SU-DHL-6 (cell line): ENCODE measurements around the gene IFT20.

Source experiments
- EZH2phosphoT487 ChIP-seq: fragments of 200-600 bp; sonication (generic), shearing (Covaris generic); conservative IDR thresholded peaks from 2 replicates; pipeline ENCODE4 v1.6.1; 2018; ENCODE audit warnings: mild to moderate bottlenecking, antibody characterized with exemption, low read length, moderate library complexity, mixed read lengths
- TF ChIP-seq, protein P1 (sequence below): fragments of 200-600 bp; sonication (generic); IDR thresholded peaks from one replicate; pipeline ENCODE4 v1.5.1; 2017; ENCODE audit warnings: antibody characterized with exemption, mild to moderate bottlenecking, low read length, moderate library complexity; ENCODE audit not compliant: insufficient read depth, poor library complexity, severe bottlenecking

DNA sequence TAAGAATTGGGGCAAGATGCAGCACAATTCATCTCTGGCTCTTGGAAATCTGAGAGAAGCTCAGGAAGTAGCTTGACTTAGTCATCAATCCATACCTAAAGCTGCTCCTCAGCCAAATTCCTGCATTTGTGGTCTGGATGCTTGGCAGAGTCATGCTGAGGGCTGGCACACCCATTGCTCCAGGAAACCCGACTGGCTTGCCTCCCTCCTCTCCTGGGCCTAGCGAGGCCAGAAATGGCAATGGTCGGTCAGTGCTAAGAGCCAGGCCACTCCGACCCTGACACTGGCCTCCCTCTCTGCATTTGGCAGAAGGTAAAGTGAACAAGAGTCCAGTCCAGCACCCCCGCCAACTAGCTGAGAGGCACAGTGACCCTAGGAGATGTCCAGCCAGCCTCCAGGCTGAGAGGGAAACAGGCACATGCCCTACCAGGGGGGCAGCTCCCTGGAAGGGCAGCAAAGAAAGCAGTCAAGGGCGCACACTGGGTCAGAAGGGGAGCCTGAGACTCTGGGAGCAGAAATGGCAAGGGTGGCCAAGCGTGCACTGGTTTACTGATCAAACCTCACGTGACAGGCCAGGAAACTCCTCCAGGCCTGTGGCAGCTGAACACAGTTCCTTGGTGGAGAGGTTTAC lies 12.1 kb upstream of the IFT20 start:
- TF ChIP-seq, protein P1, sequence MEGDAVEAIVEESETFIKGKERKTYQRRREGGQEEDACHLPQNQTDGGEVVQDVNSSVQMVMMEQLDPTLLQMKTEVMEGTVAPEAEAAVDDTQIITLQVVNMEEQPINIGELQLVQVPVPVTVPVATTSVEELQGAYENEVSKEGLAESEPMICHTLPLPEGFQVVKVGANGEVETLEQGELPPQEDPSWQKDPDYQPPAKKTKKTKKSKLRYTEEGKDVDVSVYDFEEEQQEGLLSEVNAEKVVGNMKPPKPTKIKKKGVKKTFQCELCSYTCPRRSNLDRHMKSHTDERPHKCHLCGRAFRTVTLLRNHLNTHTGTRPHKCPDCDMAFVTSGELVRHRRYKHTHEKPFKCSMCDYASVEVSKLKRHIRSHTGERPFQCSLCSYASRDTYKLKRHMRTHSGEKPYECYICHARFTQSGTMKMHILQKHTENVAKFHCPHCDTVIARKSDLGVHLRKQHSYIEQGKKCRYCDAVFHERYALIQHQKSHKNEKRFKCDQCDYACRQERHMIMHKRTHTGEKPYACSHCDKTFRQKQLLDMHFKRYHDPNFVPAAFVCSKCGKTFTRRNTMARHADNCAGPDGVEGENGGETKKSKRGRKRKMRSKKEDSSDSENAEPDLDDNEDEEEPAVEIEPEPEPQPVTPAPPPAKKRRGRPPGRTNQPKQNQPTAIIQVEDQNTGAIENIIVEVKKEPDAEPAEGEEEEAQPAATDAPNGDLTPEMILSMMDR = no peak
- no peak for TF ChIP-seq EZH2phosphoT487
